ENCODE results near the gene PLCXD3.

The PLCXD3 gene

GRCh38 chr5:41414598-41414997, 95.8 kb downstream of the PLCXD3 start:
- no peak for DNase-seq (ENCODE audit: low spot score)

- no peak for DNase-seq (ENCODE audit: low spot score)
These were observed 97.3 kb downstream of the PLCXD3 start for GRCh38 chr5:41413074-41413473.

GRCh38 chr5:41412496-41412895, 97.9 kb downstream of the PLCXD3 start:
- no peak for DNase-seq (ENCODE audit: low spot score)

GRCh38 chr5:41410737-41411136, 99.7 kb downstream of the PLCXD3 start:
- DNase-seq (ENCODE audit: low spot score) = no peak

- no peak for DNase-seq (ENCODE audit: low spot score)
These were observed 100.1 kb downstream of the PLCXD3 start for GRCh38 chr5:41410307-41410706.

GRCh38 chr5:41408676-41409443, 101.5 kb downstream of the PLCXD3 start:
- no peak for DNase-seq (ENCODE audit: low spot score)

GRCh38 chr5:41406936-41407335, 103.5 kb downstream of the PLCXD3 start:
- no peak for DNase-seq (ENCODE audit: low spot score)

GRCh38 chr5:41406424-41406823, 104.0 kb downstream of the PLCXD3 start:
- DNase-seq (ENCODE audit: low spot score) = no peak

GRCh38 chr5:41404757-41405156, 105.6 kb downstream of the PLCXD3 start:
- DNase-seq (ENCODE audit: low spot score) = no peak

- DNase-seq (ENCODE audit: low spot score) = no peak
These were observed 106.6 kb downstream of the PLCXD3 start for GRCh38 chr5:41403846-41404245.

GRCh38 chr5:41402845-41403244, 107.6 kb downstream of the PLCXD3 start:
- DNase-seq (ENCODE audit: low spot score) = no peak

GRCh38 chr5:41399839-41400238, 110.6 kb downstream of the PLCXD3 start:
- DNase-seq (ENCODE audit: low spot score) = no peak

GRCh38 chr5:41392016-41392415, 118.4 kb downstream of the PLCXD3 start:
- no peak for DNase-seq (ENCODE audit: low spot score)

GRCh38 chr5:41374631-41375030, 135.8 kb downstream of the PLCXD3 start:
- no peak for DNase-seq (ENCODE audit: low spot score)

- no peak for DNase-seq (ENCODE audit: low spot score)
These were observed 137.2 kb downstream of the PLCXD3 start for GRCh38 chr5:41373230-41373629.

- DNase-seq (ENCODE audit: low spot score) = no peak
These were observed 138.7 kb downstream of the PLCXD3 start for GRCh38 chr5:41371738-41372137.

- DNase-seq (ENCODE audit: low spot score) = no peak
These were observed 139.9 kb downstream of the PLCXD3 start for GRCh38 chr5:41370482-41370881.

GRCh38 chr5:41369799-41370198, 140.6 kb downstream of the PLCXD3 start:
- no peak for DNase-seq (ENCODE audit: low spot score)

GRCh38 chr5:41368158-41368557, 142.2 kb downstream of the PLCXD3 start:
- no peak for DNase-seq (ENCODE audit: low spot score)

- DNase-seq (ENCODE audit: low spot score) = no peak
These were observed 145.0 kb downstream of the PLCXD3 start for GRCh38 chr5:41365369-41365768.

GRCh38 chr5:41364346-41364745, 146.1 kb downstream of the PLCXD3 start:
- no peak for DNase-seq (ENCODE audit: low spot score)

- DNase-seq (ENCODE audit: low spot score) = no peak
These were observed 146.9 kb downstream of the PLCXD3 start for GRCh38 chr5:41363343-41363986.

- DNase-seq (ENCODE audit: low spot score) = no peak
These were observed 153.6 kb downstream of the PLCXD3 start for GRCh38 chr5:41356786-41357185.

- no peak for DNase-seq (ENCODE audit: low spot score)
These were observed 160.6 kb downstream of the PLCXD3 start for GRCh38 chr5:41349846-41350245.

All from left forelimb (tissue), 1 donor.